GM18909 (cell line): ENCODE measurements around the gene TEPSIN.

Experiments
- ATAC-seq: cut with Tn5 transposase; IDR thresholded peaks from one replicate; pipeline ENCODE4 v1.9.1; 2021; ENCODE audit warnings: mild to moderate bottlenecking; ENCODE audit not compliant: unreplicated experiment, poor library complexity

The TEPSIN gene

GRCh38 chr17:81189670-81190530, 49.0 kb downstream of the TEPSIN start:
- ATAC-seq = no peak

GRCh38 chr17:81189016-81189415, 49.8 kb downstream of the TEPSIN start:
- ATAC-seq = no peak

GRCh38 chr17:81188491-81188840, 50.4 kb downstream of the TEPSIN start:
- no peak for ATAC-seq

GRCh38 chr17:81187586-81188490, 51.0 kb downstream of the TEPSIN start:
- ATAC-seq = no peak

GRCh38 chr17:81187120-81187519, 51.7 kb downstream of the TEPSIN start:
- no peak for ATAC-seq

GRCh38 chr17:81186203-81186602, 52.7 kb downstream of the TEPSIN start:
- no peak for ATAC-seq

GRCh38 chr17:81184555-81184954, 54.3 kb downstream of the TEPSIN start:
- no peak for ATAC-seq

GRCh38 chr17:81183807-81184206, 55.0 kb downstream of the TEPSIN start:
- no peak for ATAC-seq

GRCh38 chr17:81183316-81183715, 55.5 kb downstream of the TEPSIN start:
- ATAC-seq = no peak

GRCh38 chr17:81182596-81182995, 56.3 kb downstream of the TEPSIN start:
- ATAC-seq = no peak

- ATAC-seq = no peak
These were observed 57.1 kb downstream of the TEPSIN start for GRCh38 chr17:81181811-81182185.

- no peak for ATAC-seq
These were observed 57.7 kb downstream of the TEPSIN start for GRCh38 chr17:81180836-81181810.

GRCh38 chr17:81179861-81180260, 59.0 kb downstream of the TEPSIN start:
- ATAC-seq = no peak

GRCh38 chr17:81179220-81179619, 59.6 kb downstream of the TEPSIN start:
- ATAC-seq = no peak
